Gastroesophageal sphincter (tissue), 4 donors: ENCODE results near the gene NANOS3. TPM values are rescaled to one million over a fixed set of nuclear protein-coding genes. Genes with fewer than 3 reads are reported as not detected.

ENCODE experiments used
- ATAC-seq: fragments of 150-250 bp; one replicate; pipeline ENCODE4 v1.9.1; 2016; ENCODE audit warnings: mild to moderate bottlenecking, moderate library complexity
- H3K27ac ChIP-seq, 4 donors: fragments of 200-600 bp; sonication (generic) in 3 of 4; 1 replicate in 3 of 4; 2 replicates in 1 of 4; pipeline ENCODE4 v1.5.1; 2016 to 2019
- H3K27me3 ChIP-seq: fragments of 200-600 bp; sonication (generic); one replicate; pipeline ENCODE4 v1.5.1; 2019
- H3K36me3 ChIP-seq, 2 donors: fragments of 200-600 bp; sonication (generic); one replicate each; pipeline ENCODE4 v1.5.1; 2019; ENCODE audit warnings: control low read depth in 1 of 2
- H3K4me1 ChIP-seq, 3 donors: fragments of 200-600 bp; sonication (generic); 1 replicate in 2 of 3; 2 replicates in 1 of 3; pipeline ENCODE4 v1.5.1; 2016 to 2019; ENCODE audit warnings: control low read depth in 2 of 3
- H3K4me3 ChIP-seq, 2 donors: fragments of 200-600 bp; sonication (generic); one replicate each; pipeline ENCODE4 v1.5.1; 2019; ENCODE audit warnings: mild to moderate bottlenecking in 1 of 2, moderate library complexity in 1 of 2
- H3K9me3 ChIP-seq, 3 donors: fragments of 200-600 bp; sonication (generic); one replicate each; pipeline ENCODE4 v1.5.1; 2017 to 2019; ENCODE audit warnings: control low read depth in 2 of 3
- EP300 ChIP-seq: sonication (generic); formaldehyde crosslinking; IDR thresholded peaks from one replicate; pipeline ENCODE4 v1.6.1; 2017; ENCODE audit warnings: antibody characterized with exemption, mild to moderate bottlenecking
- POLR2A ChIP-seq, 2 donors: fragments of 450-650 bp; IDR thresholded peaks; one replicate each; pipeline ENCODE4 v1.6.1; 2017; ENCODE audit warnings: antibody characterized with exemption in 2 of 2, mild to moderate bottlenecking in 2 of 2, moderate library complexity in 1 of 2
- POLR2AphosphoS5 ChIP-seq: sonication (generic); formaldehyde crosslinking; IDR thresholded peaks from one replicate; pipeline ENCODE4 v1.6.1; 2017; ENCODE audit warnings: antibody characterized with exemption
- WGBS, 2 donors: methylation state at CpG; one replicate each; pipeline ENCODE4 v1.1.5; 2018; ENCODE audit warnings: low coverage in 1 of 2; 5-methylcytosine and 5-hydroxymethylcytosine counted together
- total RNA-seq, 4 donors: library from RNA; depleted of rRNA; stranded (reverse); fragments of >200 nt; gene quantifications; one replicate each; pipeline ENCODE4 v1.1.0, GENCODE V29; 2016
- TF ChIP-seq, protein P1 (sequence below), 4 experiments: fragments of 200-600 bp in 2 of 4; fragments of 450-650 bp in 2 of 4; sonication (generic) in 1 of 4; IDR thresholded peaks; one replicate each; pipeline ENCODE4 v1.5.1; 2017 to 2019; ENCODE audit warnings: antibody characterized with exemption in 4 of 4, mild to moderate bottlenecking in 2 of 4, moderate library complexity in 2 of 4

NANOS3 gene
- total RNA-seq, 4 donors from 2014 or later: 1.1 to 5.0 TPM; not detected in 2

DNA sequence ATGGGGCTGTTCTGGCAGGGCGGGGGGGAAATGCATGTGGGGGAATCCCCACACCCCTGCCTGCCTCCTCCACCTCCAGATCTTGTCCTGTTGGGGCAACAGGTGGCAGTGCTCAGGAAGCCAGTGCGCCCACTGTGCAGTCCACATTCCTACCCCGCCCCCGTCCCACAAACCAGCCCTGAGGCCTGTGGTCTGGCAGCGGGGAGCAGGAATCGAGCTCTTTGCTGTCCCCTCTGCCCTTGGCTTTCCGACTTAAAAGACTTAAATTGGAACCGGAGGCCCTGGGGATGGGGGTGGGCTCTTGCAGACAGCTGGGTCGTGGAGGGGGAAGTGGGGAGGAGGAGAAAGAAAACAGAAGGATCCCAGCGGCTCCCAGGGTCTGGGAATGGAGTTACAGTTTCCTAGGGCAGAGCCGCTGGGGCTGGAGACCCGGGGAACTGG is 4.3 kb downstream of the NANOS3 start:
- Histone ChIP-seq H3K4me1 (peaks cover 0 to 29% (median 12%) of the 10 kb centered on the region in 3 donors), H3K27me3 (no peaks in the 10 kb centered on the region), H3K36me3 (no peaks in the 10 kb centered on the region), H3K27ac (peak overlapping the region in 3 of 4 donors; percentile 78 to 84 (median 80)), H3K4me3 (no peak overlapping the region), H3K9me3 (no peaks in the 10 kb centered on the region)
- TF ChIP-seq POLR2AphosphoS5: no peak
- ATAC-seq: no peak
- WGBS, 2 donors: 40% methylated on average over 2 of the region's 12 CpGs; no CpG with 5 or more reads in 1 of the 2 donors

DNA sequence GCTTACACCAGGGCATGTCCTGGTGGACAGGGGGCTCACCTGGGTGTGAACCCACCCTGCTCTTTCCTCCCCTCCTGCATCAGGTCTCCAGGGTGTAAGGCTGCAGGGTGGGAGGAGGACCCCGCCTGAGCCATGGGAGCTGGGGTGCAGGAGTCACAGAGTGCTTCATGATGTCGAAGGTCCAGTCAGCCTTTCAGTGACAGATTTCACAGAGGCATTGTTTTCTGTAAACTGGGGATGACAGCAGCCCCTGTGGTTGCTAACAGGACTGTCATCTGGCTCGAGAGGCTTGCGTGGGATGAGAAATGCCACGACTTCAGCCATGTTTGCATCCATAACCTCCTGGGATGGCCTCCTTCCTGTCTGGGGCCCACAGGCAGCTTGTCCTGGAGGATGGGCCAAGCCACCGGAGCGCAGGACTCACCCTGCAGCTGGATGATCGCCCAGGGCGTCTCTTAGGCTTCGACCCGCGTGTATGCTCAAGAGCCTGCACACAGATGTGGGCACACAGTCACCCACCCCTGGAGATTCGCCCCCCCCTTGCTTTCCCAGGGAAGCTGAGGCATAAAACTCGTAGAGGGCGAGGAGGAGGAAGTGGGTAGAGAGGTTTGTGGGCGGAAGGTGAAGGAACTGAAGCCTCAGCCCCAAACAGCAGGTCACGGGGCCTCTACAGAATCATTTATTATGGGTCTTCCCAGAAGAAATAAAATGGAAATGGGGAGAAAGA is 4.9 kb downstream of the NANOS3 start:
- Histone ChIP-seq H3K4me1 (peaks cover 0 to 29% (median 12%) of the 10 kb centered on the region in 3 donors), H3K9me3 (no peaks in the 10 kb centered on the region), H3K36me3 (no peaks in the 10 kb centered on the region), H3K4me3 (no peak overlapping the region), H3K27me3 (no peaks in the 10 kb centered on the region), H3K27ac (peak overlapping the region in 3 of 4 donors; percentile 78 to 84 (median 80))
- TF ChIP-seq POLR2AphosphoS5 (no peak), EP300 (no peak), POLR2A (IDR thresholded peaks at IDR 0.05) (no peak)
- TF ChIP-seq, protein P1, sequence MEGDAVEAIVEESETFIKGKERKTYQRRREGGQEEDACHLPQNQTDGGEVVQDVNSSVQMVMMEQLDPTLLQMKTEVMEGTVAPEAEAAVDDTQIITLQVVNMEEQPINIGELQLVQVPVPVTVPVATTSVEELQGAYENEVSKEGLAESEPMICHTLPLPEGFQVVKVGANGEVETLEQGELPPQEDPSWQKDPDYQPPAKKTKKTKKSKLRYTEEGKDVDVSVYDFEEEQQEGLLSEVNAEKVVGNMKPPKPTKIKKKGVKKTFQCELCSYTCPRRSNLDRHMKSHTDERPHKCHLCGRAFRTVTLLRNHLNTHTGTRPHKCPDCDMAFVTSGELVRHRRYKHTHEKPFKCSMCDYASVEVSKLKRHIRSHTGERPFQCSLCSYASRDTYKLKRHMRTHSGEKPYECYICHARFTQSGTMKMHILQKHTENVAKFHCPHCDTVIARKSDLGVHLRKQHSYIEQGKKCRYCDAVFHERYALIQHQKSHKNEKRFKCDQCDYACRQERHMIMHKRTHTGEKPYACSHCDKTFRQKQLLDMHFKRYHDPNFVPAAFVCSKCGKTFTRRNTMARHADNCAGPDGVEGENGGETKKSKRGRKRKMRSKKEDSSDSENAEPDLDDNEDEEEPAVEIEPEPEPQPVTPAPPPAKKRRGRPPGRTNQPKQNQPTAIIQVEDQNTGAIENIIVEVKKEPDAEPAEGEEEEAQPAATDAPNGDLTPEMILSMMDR (IDR thresholded peaks at IDR 0.05): no peak
- 86 to 88% methylated on average over 4 to 5 of the region's 17 CpGs for WGBS, 2 donors
- ATAC-seq: no peak

DNA sequence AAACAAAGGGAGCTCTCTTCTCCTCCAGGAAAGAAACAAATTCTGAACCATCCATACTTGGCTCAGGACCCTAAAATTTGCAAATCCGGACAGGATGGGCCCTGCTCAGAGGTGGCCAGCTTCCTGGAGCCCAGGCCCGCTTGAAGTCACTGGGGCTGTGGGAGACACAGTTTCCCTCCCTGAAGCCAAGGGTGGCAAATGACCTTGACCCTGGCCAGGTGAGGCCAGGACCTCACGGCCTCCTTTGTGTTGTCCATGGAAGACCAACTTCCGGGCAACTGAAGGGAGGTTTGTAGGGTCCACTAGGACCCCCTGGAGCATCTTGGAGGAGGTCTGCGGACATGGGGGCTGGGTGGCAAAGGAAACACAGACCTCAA is 5.5 kb downstream of the NANOS3 start:
- Histone ChIP-seq H3K4me3 (no peak overlapping the region), H3K27ac (peak overlapping the region in 1 of 4 donors; percentile 78), H3K27me3 (no peaks in the 10 kb centered on the region), H3K4me1 (peaks cover 0 to 29% (median 12%) of the 10 kb centered on the region in 3 donors), H3K9me3 (no peaks in the 10 kb centered on the region), H3K36me3 (no peaks in the 10 kb centered on the region)
- no peak for ATAC-seq
- WGBS, 2 donors: 76 to 88% methylated on average over 2 to 3 of the region's 5 CpGs
- TF ChIP-seq POLR2A (IDR thresholded peaks at IDR 0.05) (no peak), POLR2AphosphoS5 (no peak), EP300 (no peak)
- TF ChIP-seq, protein P1 (IDR thresholded peaks at IDR 0.05): no peak

DNA sequence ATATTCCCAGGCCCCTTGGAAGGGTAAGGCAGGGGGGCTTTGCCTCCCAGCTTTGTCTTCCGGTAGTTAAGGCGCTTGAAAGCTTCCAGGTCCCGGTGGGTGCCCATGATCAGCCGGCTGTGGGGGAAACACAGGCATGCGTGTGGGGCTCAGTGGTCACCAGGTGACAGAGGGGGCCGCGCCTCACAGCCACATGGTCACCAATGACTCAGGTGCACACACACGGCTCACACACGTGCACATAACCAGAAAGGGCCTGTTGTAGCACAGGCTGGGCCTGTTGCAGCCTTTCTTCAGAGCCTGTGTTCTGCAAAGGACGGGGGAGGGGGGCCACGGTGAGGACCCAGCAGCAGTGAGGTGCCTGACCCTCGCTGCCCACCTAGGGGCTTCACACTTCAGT is 5.9 kb downstream of the NANOS3 start:
- WGBS, 2 donors: no CpG with 5 or more reads among the region's 12 CpGs
- TF ChIP-seq, protein P1 (IDR thresholded peaks at IDR 0.05): no peak
- no peak for TF ChIP-seq EP300
- no peak for TF ChIP-seq POLR2A (IDR thresholded peaks at IDR 0.05)
- TF ChIP-seq POLR2AphosphoS5: no peak
- H3K27ac ChIP-seq: no peak overlapping the region
- no peak overlapping the region for H3K4me3 ChIP-seq
- H3K27me3 ChIP-seq: no peaks in the 10 kb centered on the region
- H3K4me1 ChIP-seq: peaks cover 0 to 29% (median 12%) of the 10 kb centered on the region in 3 donors
- no peaks in the 10 kb centered on the region for H3K36me3 ChIP-seq
- no peak for ATAC-seq
- H3K9me3 ChIP-seq: no peaks in the 10 kb centered on the region

DNA sequence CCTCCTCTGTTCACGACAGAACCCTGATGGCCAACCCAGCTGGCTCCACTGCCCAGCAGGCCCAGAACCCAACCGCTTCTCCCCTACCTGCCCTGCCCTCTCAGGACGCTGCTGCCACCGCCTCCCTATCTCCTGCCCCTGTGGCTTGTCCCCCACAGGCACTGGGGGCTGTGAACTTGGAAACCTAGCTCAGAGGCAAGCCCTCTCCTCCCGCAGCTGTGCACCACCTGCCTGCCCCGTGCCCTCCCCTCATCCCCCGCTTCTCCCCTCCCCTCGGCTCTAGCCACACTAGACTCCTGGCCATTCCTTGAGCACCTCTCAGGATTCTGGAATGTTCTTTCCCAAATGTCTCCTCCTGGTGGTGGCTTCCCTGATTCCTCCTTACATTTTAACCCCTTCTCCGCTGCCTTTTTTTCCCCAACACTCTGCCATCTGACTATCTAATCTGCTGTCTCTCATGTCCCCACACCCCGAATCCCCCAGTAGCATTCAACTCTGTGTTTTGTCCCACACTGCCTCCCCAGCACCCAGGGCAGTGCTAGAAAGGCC is 6.7 kb downstream of the NANOS3 start:
- Histone ChIP-seq H3K27ac (no peak overlapping the region), H3K4me3 (no peak overlapping the region), H3K27me3 (no peaks in the 10 kb centered on the region), H3K9me3 (no peaks in the 10 kb centered on the region), H3K36me3 (no peaks in the 10 kb centered on the region), H3K4me1 (peaks cover 0 to 29% (median 12%) of the 10 kb centered on the region in 3 donors)
- 81% methylated on average over 4 of the region's 10 CpGs; no CpG with 5 or more reads in 1 of the 2 donors for WGBS, 2 donors
- TF ChIP-seq POLR2AphosphoS5: no peak
- TF ChIP-seq POLR2A (IDR thresholded peaks at IDR 0.05): no peak
- TF ChIP-seq EP300: no peak
- TF ChIP-seq, protein P1 (IDR thresholded peaks at IDR 0.05): no peak
- no peak for ATAC-seq
